Stimulated activated CD8-positive, alpha-beta memory T cell treated with anti-CD3 and anti-CD28 coated beads, Interleukin-15, amount 100 ng/mL, for 1 hour (primary cell): ENCODE measurements around the gene C4orf51.
"Not testable (repeated sequence)": the region's sequence is repeated elsewhere in the genome, so short reads cannot be mapped to it uniquely, and the experiment has no call there.

Source experiments
- DNase-seq: peaks from one replicate; pipeline ENCODE4 v3.0.0-alpha.2; 2020; ENCODE audit warnings: low read depth

The C4orf51 gene

DNA sequence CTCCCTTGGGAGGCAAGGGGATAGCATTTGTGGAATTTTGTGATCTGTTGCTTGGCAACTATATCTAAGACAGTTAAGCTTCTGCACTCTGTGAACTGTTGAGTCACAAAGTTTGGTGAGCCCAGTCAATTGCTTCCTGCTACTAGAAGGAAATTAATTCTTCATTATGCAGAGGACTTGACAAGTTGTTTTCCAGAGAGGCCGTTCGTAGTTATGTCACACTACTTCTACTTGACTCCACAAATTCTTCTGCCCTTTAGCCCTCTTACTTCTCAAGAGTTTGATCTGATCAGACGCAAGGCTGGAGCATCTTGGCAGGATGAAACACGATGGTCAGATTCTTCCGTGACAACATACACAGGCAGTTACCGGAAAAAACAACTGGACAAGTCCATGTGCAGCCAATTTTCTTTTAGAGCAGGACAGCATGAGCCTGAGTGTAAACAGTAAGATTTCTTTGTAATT, at the start of gene C4orf51:
C4orf51 (plus strand) TSS at position 156 of the 465 bp plus-strand sequence; CDS start at position 214, 58 bp downstream.
- no peak for DNase-seq

GRCh38 chr4:145635117-145635516, 44.8 kb upstream of the C4orf51 start:
- DNase-seq: no peak

- DNase-seq: no peak
Observed at GRCh38 chr4:145635630-145636029, 44.3 kb upstream of the C4orf51 start.

DNA sequence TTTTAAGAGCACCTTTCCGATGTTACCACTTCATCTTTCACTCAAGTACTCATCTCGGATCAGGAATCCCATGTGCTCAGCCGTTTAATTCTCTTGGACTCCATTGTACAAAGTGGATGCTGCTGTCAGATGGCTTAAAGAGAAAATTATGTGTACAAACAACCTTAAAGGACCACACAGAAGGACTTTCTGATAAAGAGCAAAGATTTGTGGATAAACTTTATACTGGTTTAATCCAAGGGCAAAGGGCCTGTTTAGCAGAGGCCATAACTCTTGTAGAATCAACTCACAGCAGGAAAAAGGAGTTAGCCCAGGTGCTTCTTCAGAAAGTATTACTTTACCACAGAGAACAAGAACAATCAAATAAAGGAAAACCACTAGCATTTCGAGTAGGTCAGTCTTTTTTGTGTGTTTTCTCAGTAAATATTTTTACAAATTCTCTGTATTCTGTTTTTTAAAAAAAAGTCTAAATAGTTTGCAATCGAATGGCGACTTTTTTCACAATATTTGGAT, 40.7 kb upstream of the C4orf51 start:
- no peak for DNase-seq

DNA sequence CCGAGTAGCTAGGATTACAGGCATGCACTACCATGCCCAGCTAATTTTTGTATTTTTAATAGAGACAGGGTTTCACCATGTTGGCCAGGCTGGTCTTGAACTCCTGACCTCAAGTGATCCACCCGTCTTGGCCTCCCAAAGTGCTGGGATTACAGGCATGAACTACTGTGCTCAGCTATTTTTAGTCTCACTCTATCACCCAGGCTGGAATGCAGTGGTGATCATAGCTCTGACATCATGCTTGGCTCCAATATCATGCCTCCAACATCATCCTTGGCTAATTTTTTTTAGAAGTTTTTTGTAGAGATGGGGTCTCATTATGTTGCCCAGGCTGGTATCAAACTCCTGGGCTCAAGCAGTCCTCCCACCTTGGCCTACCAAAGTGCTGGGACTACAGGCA, 39.7 kb upstream of the C4orf51 start:
- DNase-seq: not testable (repeated sequence)

- DNase-seq: no peak
Observed at GRCh38 chr4:145643295-145643694, 36.7 kb upstream of the C4orf51 start.

GRCh38 chr4:145644699-145645098, 35.2 kb upstream of the C4orf51 start:
- DNase-seq: no peak

- DNase-seq: no peak
Observed at GRCh38 chr4:145656156-145656555, 23.8 kb upstream of the C4orf51 start.

- no peak for DNase-seq
Observed at GRCh38 chr4:145660064-145660463, 19.9 kb upstream of the C4orf51 start.

DNA sequence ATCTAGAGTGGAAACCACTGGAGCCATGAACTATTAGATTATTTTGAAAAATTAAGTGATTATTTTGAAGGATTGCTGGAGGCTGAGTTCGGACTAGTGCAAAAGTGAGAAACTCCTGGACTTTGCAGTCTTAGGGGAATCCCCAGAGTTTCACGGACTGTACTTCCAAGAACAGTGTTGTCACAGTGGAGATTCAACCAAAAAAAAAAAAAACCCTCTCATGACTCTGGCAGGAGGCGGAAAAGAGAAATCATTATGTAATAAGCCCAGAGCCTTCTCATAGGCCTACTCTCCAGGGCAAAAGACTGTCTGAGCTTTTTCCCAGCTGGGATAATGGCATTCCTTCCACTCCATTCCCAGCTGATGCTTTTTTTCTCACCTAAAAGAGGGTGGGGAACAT, 16.8 kb upstream of the C4orf51 start:
- DNase-seq: no peak

GRCh38 chr4:145665773-145666172, 14.2 kb upstream of the C4orf51 start:
- DNase-seq: no peak

- DNase-seq: no peak
Observed at GRCh38 chr4:145670422-145670821, 9.5 kb upstream of the C4orf51 start.

DNA sequence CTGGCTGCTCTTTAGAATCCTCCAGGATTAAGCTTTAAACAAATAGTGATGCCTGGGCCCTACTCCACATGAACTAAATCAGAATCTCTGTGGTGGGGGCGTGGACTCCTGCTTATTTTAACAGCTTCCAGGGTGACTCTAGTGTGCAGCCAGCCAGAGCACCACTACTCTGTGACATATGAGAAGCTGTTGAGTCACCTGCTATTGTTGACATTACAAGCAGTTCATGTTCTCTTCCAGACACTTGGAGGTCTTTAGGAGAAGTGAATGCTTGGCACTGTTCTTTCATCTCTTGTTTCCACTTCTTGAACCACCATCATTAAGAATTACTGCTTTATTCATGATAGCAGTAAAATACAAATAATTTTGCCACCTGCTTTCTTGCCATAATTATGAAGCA, 426 bp upstream of the C4orf51 start:
- DNase-seq: no peak

- no peak for DNase-seq
Observed at GRCh38 chr4:145680902-145681301, 956 bp downstream of the C4orf51 start.

DNA sequence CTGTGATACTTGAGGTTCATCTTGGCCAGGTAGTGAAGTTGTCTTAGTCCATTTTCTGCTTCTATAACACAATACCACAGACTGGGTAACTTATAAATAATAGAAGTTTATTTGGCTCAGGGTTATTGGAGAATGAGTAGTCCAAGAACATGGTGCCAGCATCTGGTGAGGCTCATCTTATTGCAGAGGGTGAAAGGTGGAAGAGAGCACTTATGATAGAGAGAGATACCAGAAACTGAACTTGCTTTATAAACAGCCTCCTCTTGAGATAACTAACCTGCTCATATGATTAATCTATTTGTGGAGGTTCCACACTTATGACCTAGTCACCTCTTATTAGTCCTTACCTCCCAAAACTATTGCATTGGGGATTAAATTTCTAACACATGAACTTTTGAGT, 1.6 kb downstream of the C4orf51 start:
- no peak for DNase-seq

- no peak for DNase-seq
Observed at GRCh38 chr4:145681956-145682355, 2.0 kb downstream of the C4orf51 start.

- no peak for DNase-seq
Observed at GRCh38 chr4:145686991-145687390, 7.0 kb downstream of the C4orf51 start.

GRCh38 chr4:145690610-145691009, 10.7 kb downstream of the C4orf51 start:
- DNase-seq: no peak

DNA sequence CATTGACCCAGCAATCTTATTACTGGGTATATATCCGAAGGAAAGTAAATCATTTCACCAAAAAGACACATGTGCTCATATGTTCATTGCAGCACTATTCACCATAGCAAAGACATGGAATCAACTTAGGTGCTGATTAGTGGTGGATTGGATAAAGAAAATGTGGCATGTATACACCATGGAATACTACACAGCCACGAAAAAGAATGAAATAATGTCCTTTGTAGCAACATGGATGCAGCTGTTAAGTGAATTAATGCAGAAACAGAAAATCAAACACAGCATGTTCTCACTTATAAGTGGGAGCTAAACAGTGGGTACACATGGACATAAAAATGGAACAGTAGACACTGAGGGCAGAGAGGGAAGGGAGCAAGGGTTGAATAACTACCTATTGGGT, 11.5 kb downstream of the C4orf51 start:
- DNase-seq: not testable (repeated sequence)

GRCh38 chr4:145694929-145695328, 15.0 kb downstream of the C4orf51 start:
- no peak for DNase-seq

DNA sequence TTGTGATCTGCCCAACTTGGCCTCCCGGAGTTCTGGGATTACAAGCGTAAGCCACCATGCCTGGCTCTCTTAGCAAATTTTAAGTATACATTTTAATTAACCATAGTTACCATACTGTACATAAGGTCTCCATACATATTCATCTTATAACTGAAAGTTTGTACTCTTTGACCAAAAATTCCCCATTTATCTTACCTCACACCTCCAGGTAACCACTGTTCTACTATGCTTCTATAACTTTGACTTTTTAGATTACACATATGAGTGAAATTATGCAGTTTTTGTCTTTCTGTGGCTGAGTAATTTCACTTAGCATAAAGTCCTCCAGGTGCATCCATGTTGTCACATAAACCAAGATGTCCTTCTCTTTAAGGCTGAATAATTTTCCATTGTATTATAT, 17.4 kb downstream of the C4orf51 start:
- no peak for DNase-seq

GRCh38 chr4:145698507-145698906, 18.6 kb downstream of the C4orf51 start:
- no peak for DNase-seq

GRCh38 chr4:145703850-145704497, 24.0 kb downstream of the C4orf51 start:
- DNase-seq: no peak

- DNase-seq: no peak
Observed at GRCh38 chr4:145709336-145709735, 29.4 kb downstream of the C4orf51 start.
